ENCODE results near the gene DTX3. TPM values are rescaled to one million over a fixed set of nuclear protein-coding genes. Genes with fewer than 3 reads are reported as not detected.
A peak's percentile ranks its signal among the peaks of the same experiment; 100 is the strongest.

Gene DTX3
- total RNA-seq, 1 donor from 2014 or later, result 3.7 TPM

DNA sequence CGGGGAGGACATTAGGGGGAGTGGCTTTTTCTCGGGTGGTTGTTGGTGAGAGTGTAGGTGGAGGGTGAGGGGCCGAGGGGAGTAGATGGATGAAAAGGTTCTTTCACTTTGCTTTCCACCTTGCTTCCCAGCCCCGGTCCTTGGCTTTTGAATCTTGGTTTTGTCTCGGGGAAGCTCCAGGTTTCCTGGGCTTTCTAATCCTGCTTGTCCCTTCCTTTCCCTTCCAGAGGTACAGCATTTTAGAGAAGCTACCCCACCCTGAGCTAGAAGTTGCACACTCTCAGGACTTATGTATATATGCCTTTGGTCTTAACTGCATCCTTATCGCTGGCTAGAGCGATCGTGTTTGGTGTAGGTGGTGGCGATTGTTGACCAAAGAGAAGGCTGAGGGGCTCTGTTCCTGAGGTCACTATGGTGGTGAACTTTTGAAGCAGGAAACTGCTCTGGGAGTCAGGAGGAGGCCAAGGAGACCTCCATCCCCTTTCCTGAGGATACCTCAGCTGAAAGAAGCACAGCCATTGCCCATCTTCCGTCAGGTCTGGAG, 12.8 kb upstream of the DTX3 start:
- H3K27me3 ChIP-seq (ENCODE audit: control insufficient read depth, insufficient read depth, low read length), result no peaks in the 10 kb centered on the region
- DNase-seq (ENCODE audit: low read depth), result no peak
- no peak for FAIRE-seq
- peaks cover 7% of the 10 kb centered on the region for H3K36me3 ChIP-seq (ENCODE audit: control insufficient read depth, insufficient read depth, low read length)
- TF ChIP-seq CTCF (IDR thresholded peaks at IDR 0.05; ENCODE audit: insufficient read depth, low read length, severe bottlenecking), result no peak
- H3K4me3 ChIP-seq (ENCODE audit: low read depth, low read length), result peak overlapping the region; percentile 96

DNA sequence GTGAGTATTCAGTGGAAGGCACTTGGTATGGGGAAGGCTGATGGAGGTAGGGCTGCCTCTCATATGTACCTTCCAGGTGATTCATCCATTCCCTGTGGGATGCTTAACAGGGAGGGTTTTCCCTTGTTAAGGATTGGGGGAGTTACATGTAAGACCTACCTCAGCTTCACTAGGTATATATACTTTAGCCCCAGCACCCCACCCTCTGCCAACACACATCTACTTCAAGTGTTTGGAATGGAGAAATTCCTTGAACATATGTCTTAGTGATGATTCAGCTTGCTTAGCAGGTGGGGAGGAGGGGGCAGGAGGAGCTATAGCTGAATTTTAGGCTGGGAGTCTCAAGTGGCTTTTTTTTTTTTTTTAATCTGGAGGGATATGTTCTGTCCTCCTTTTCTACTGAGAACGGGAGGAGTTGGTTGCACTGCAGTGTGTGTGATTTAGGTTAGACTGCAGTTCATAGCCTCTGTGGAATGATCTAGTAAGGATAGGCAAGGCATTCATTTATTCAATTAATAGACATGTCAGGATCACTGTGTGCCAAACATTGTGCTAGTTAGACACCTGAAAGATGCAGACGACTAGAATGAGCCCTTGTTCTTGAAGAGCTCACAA, 12.0 kb upstream of the DTX3 start:
- Histone ChIP-seq H3K4me3 (ENCODE audit: low read depth, low read length) (no peak overlapping the region), H3K27me3 (ENCODE audit: control insufficient read depth, insufficient read depth, low read length) (no peaks in the 10 kb centered on the region), H3K36me3 (ENCODE audit: control insufficient read depth, insufficient read depth, low read length) (peaks cover 7% of the 10 kb centered on the region)
- no peak for TF ChIP-seq CTCF (IDR thresholded peaks at IDR 0.05; ENCODE audit: insufficient read depth, low read length, severe bottlenecking)
- FAIRE-seq (no peak), DNase-seq (ENCODE audit: low read depth) (peak; percentile 82)

GRCh38 chr12:57593187-57593586, 11.4 kb upstream of the DTX3 start:
- TF ChIP-seq CTCF (IDR thresholded peaks at IDR 0.05; ENCODE audit: insufficient read depth, low read length, severe bottlenecking), result no peak
- H3K4me3 ChIP-seq (ENCODE audit: low read depth, low read length), result no peak overlapping the region
- peaks cover 11% of the 10 kb centered on the region for H3K36me3 ChIP-seq (ENCODE audit: control insufficient read depth, insufficient read depth, low read length)
- FAIRE-seq (no peak), DNase-seq (ENCODE audit: low read depth) (no peak)
- H3K27me3 ChIP-seq (ENCODE audit: control insufficient read depth, insufficient read depth, low read length), result no peaks in the 10 kb centered on the region

DNA sequence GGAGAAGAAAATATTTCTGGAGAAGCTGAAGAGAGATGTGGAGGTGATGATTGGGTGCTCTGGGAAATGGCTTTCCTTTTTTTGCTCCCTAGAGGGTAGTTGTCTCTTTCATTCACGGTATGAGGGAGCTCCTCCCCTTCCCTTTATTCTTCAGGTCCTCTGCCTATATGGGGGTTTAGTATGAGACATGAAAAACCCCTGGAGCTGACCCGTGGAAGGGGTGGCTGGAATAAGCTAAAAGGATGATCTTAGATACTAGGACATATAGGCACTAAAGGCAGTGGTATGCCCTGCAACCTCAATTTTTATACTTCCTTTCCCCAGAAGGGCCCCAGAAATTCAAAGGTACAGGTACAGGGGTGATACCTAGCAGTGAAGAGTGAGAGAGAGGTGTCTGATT, 4.2 kb upstream of the DTX3 start:
- H3K36me3 ChIP-seq (ENCODE audit: control insufficient read depth, insufficient read depth, low read length), result peaks cover 6% of the 10 kb centered on the region
- FAIRE-seq (no peak), DNase-seq (ENCODE audit: low read depth) (no peak)
- no peak for TF ChIP-seq CTCF (IDR thresholded peaks at IDR 0.05; ENCODE audit: insufficient read depth, low read length, severe bottlenecking)
- H3K27me3 ChIP-seq (ENCODE audit: control insufficient read depth, insufficient read depth, low read length), result no peaks in the 10 kb centered on the region
- H3K4me3 ChIP-seq (ENCODE audit: low read depth, low read length), result no peak overlapping the region

DNA sequence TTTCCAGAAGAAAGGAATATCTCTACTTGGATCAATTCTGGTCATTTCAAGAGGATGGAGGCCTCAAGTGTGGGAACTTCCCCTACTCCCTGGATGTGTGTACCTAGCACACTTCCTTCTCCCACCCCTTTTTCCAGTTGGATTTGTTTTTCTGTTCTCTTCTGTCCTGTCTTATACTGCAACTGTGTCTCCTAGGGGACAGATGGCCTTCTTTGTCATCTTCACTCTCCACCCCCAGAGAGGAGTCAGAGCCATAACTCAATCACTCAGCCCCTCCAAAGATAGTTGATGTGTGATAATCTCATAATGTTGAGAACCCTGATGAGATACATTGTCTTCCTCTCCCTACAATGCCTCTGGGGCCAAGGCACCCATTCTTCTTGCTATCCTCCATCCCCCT, 2.1 kb upstream of the DTX3 start:
- Histone ChIP-seq H3K4me3 (ENCODE audit: low read depth, low read length) (no peak overlapping the region), H3K36me3 (ENCODE audit: control insufficient read depth, insufficient read depth, low read length) (peaks cover 3% of the 10 kb centered on the region), H3K27me3 (ENCODE audit: control insufficient read depth, insufficient read depth, low read length) (no peaks in the 10 kb centered on the region)
- DNase-seq (ENCODE audit: low read depth) (no peak), FAIRE-seq (peak; percentile 50)
- TF ChIP-seq CTCF (IDR thresholded peaks at IDR 0.05; ENCODE audit: insufficient read depth, low read length, severe bottlenecking), result no peak

DNA sequence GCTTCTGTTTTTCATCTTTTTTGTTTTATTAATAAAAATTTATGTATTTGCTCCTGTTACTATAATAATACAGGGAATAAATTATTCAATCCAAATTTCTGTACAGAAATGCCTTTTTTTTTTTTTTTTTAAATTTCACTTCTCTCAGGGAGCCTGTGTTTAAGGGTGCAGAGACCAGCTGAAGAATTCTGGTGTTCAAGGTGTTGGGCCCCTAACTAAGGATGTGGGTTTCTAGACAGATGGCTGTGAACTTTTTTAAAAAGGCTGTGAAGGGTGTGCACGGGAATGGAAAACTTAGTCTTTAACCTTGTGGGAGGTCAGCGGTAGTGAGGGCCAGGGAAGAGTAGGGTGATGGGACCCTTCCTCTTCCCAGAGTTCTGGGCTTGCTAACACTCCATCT, 1.3 kb upstream of the DTX3 start:
- Histone ChIP-seq H3K36me3 (ENCODE audit: control insufficient read depth, insufficient read depth, low read length) (no peaks in the 10 kb centered on the region), H3K27me3 (ENCODE audit: control insufficient read depth, insufficient read depth, low read length) (no peaks in the 10 kb centered on the region), H3K4me3 (ENCODE audit: low read depth, low read length) (no peak overlapping the region)
- TF ChIP-seq CTCF (IDR thresholded peaks at IDR 0.05; ENCODE audit: insufficient read depth, low read length, severe bottlenecking), result no peak
- DNase-seq (ENCODE audit: low read depth) (no peak), FAIRE-seq (no peak)
